Skin of body (tissue), 2 donors: Measurements from ENCODE around the gene MAFG. TPM values are rescaled to one million over a fixed set of nuclear protein-coding genes. Genes with fewer than 3 reads are reported as not detected.
"Not testable (repeated sequence)": the region's sequence is repeated elsewhere in the genome, so short reads cannot be mapped to it uniquely, and the experiment has no call there.

ENCODE experiments used
- DNase-seq: peaks from one replicate; lab custom pipeline; 2025; lab: John Stamatoyannopoulos, UW
- total RNA-seq: library from RNA; depleted of rRNA; stranded (reverse); fragments of >200 nt; gene quantifications from one replicate; pipeline ENCODE4 v1.2.3, GENCODE V29; 2014

MAFG gene
- total RNA-seq, 1 donor from 2014 or later: 8.1 TPM

GRCh38 chr17:81923302-81924260 is 4.0 kb downstream of the MAFG start:
- DNase-seq: no peak

- DNase-seq: no peak
Measured at GRCh38 chr17:81922566-81923301, 4.8 kb downstream of the MAFG start.

GRCh38 chr17:81921996-81922565 is 5.5 kb downstream of the MAFG start:
- DNase-seq: no peak

- no peak for DNase-seq
Measured at GRCh38 chr17:81921537-81921862, 6.0 kb downstream of the MAFG start.

- no peak for DNase-seq
Measured at GRCh38 chr17:81920612-81921536, 6.7 kb downstream of the MAFG start.

GRCh38 chr17:81918832-81919545 is 8.5 kb downstream of the MAFG start:
- no peak for DNase-seq

- DNase-seq: not testable (repeated sequence)
Measured at GRCh38 chr17:81918333-81918669, 9.2 kb downstream of the MAFG start.

- DNase-seq: peak; percentile 37
Measured at GRCh38 chr17:81917565-81918332, 9.8 kb downstream of the MAFG start, which contains the start of gene SIRT7. Gene SIRT7, minus strand, starts transcription at chr17:81918176. Its CDS starts 45 bp downstream, at chr17:81918131.

GRCh38 chr17:81916234-81917001 is 11.1 kb downstream of the MAFG start:
- DNase-seq: no peak

- no peak for DNase-seq
Measured at GRCh38 chr17:81915331-81915730, 12.2 kb downstream of the MAFG start.

GRCh38 chr17:81914103-81914850 is 13.3 kb downstream of the MAFG start:
- DNase-seq: no peak

GRCh38 chr17:81913394-81914102 is 14.0 kb downstream of the MAFG start:
- DNase-seq: no peak

- no peak for DNase-seq
Measured at GRCh38 chr17:81912441-81913309, 14.9 kb downstream of the MAFG start.

- no peak for DNase-seq
Measured at GRCh38 chr17:81911969-81912368, 15.6 kb downstream of the MAFG start.

- peak; percentile 67 for DNase-seq
Measured at GRCh38 chr17:81911277-81911961, 16.1 kb downstream of the MAFG start, which contains the start of gene PCYT2. Gene PCYT2, minus strand, starts transcription at chr17:81911399. Its CDS starts 44 bp downstream, at chr17:81911355.

- DNase-seq: no peak
Measured at GRCh38 chr17:81910840-81911276, 16.7 kb downstream of the MAFG start.
